Left renal cortex interstitium (tissue), 4 donors: Measurements from ENCODE around the gene DLGAP3. TPM values are rescaled to one million over a fixed set of nuclear protein-coding genes. Genes with fewer than 3 reads are reported as not detected.
A peak's percentile ranks its signal among the peaks of the same experiment; 100 is the strongest.

Experiments
- DNase-seq, 4 donors: peaks; one replicate each; pipeline ENCODE4 v3.0.0-alpha.2; 2013; ENCODE audit warnings: low read depth in 4 of 4, low spot score in 2 of 4, missing footprints in 1 of 4
- polyA plus RNA-seq, 4 donors: library from polyadenylated mRNA; unstranded; fragments of 120-200 nt; gene quantifications; one replicate each; pipeline ENCODE4 v1.2.1, GENCODE V29; 2013; ENCODE audit not compliant: insufficient read length in 4 of 4

DLGAP3 gene
- polyA plus RNA-seq, 4 donors = 1.7 to 2.9 (median 2.5) TPM

DNA sequence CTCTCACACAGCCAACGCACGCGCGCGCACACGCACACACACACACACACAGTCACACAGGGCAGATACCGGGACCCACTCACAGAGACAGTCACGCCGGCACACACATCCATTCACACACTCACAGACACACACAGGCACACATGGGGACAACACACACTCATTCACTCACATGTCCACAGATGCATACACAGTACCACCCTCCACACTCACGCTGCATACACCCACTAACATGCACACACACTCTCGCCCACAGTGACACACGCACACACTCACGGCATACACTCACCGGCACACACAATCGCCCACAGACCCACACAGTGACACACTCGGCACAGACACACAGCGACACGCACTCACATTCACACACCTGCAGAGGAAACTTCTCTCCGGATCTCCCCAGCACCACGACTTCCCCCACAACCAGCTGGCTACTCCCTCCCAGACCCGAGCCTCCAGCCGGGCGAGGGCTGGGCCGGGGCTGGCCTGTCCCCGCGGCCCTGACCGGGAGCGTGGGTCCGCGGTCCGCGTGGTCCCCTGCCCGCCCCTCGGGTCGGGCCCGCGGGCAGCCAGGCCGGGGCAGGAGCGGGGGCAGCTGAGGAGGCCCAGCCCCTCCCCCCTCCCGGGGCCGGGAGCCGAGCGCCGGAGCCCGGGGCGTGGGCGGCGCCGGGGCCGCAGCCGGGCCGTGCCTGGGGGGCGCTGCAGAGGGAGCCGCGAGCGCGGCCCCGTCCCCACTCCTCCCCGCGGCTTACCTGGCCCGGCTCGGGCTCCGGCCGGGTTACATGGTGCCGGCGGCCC lies 552 bp downstream of the DLGAP3 start:
- no peak for DNase-seq

DNA sequence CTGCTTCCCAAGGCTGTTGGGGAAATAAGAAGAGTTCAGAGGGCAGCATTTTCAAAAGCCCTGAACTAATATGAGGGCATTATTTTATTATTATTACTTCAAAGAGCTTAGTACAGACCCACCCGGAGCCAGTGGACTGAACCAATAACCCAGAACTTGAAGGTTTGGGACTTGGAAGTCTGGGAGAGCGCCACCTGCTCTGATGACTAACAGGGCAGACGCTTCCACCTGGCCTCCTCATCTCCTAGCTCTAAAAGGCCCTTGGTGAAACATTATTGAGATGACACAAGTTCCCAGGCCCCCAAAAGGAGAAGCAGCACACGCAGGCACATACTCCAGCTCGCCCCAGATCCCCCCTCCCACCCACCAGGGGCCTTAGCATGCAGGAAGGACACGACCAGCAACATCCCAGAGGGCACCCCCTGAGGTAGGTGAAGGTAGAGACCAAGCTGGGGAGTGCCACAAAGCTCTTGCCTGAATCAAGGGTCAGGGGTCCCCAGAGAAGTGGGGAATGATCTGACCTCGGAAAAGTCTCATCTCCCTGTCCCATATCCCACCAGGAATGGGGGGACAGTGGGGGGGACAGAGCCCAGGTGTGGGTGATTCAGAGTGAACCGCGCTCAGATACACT lies 1.3 kb downstream of the DLGAP3 start:
- no peak for DNase-seq

DNA sequence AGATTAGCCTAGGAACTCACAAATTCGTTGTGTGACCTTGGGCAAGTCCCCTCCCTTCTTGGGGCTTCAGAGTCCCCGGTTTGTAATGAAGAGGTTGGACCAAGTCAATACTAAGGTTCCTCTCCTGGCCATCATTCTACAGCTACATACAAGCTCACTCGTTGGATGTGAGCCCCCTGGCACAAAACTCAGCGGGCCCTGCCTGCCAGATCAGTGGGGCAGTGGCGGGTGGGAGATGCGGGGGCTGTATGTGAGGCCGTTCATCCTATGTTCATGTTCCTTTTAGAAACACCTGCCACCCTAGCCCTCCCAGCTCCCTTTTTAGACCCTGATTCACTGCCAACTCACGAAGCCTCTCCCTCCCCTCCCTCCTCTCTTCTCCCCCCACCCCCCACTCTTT lies 2.1 kb downstream of the DLGAP3 start:
- DNase-seq = no peak

- DNase-seq = no peak
These were observed 2.6 kb downstream of the DLGAP3 start for GRCh38 chr1:34926894-34927293.

DNA sequence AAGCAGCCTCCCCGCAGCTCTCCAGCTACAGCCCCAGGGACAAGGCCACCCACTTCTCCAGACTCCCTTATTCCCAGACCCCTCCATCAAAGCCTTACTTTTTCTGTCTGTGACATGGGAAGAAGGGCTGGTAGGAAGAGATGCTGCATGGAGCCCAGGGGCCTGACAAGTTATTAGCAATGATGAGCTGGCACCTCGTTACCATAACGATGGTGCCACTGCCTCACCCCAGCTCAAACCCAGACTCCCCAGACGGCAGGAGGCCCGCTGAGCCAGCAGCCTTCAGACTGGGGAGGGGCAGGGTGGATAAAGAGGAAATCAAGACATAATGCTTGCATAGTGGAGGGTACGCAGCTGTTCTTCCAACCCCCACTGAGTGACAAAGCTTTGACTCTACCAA lies 3.3 kb downstream of the DLGAP3 start:
- no peak for DNase-seq

GRCh38 chr1:34925730-34926129 lies 3.7 kb downstream of the DLGAP3 start:
- DNase-seq = no peak

DNA sequence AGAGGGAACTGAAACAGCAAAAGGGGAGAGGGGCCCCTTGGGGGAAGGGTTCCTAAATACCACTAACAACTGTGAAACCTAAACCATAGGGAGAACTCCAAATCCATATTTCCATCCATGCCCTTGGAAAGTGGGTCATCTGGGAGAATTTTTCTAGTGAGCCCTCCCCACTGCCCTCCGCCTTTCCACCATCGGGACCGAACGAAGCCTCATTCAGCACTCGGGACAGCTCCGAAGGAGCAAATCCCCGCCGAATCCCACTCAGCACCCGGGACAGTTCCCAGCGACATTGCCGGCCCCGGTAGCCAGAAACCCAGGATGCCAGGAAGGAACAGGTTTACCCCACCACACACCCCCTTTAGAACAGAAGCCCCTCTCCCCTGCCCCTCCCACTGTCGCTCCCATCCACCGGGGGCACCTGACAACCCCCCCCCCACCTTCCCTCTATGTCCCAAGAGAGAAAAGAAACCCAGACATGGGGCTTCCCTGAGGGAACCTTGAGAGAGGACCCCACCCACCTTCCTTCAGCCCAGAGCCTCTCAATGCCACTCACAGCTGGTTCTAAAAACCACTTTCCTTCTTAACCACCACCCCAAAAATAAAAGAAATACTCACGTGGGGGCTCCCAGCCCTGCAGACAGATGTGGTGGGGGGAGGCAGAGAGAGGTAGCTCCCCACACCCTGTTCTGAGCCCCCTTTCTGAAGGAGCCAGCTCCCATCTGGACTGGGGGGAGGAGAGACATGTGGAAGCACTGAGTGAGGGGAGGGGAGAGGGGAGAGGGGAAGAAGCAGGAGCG lies 4.5 kb downstream of the DLGAP3 start:
- peak; percentile 45 to 70 (median 48) for DNase-seq

DNA sequence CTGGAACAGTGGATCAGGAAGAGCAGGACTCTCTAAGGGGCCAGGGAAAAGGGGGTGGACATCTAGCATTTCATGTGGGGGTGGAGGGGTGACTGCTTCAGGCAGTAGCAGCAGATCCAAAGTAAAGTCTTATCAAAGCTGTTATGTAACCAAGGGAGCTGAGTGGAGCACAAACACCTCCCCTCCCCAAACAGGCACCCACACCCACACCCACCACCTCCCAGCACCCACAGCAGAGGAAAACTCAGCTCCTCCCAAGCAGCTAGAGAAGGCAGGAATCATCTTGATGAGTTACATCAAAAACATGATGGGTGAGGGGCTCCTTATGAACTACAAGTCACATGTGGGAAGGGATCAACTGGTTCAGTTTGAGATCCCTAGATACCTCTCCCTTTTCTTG lies 6.0 kb downstream of the DLGAP3 start:
- no peak for DNase-seq

DNA sequence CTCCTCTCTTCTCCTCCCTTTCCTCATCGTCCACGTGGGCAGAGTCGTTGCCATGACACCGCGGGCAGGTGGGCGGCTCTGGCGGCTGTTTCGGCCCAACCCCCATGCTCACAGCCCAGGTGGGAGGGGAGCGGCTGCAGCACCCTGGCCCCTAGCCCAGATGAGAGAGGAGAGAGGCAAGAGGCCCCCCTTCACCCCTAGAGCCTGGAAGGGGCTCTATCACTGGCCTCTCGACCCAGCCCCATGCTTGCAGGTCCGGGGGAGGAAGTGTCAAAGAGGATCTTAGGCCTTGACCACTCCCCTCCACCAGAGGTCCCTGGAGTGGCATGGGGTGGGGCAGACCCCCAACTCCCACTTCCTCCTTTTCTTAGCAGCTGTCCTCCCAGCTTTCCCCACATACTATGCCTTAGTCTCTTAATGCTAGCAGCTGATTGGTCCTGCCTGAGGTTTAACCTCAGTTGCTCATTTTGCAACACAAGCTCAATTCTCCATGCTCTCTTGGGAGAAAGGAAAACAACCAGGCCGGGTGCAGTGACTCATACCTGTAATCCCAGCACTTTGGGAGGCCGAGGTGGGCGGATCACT lies 10.4 kb downstream of the DLGAP3 start:
- no peak for DNase-seq

DNA sequence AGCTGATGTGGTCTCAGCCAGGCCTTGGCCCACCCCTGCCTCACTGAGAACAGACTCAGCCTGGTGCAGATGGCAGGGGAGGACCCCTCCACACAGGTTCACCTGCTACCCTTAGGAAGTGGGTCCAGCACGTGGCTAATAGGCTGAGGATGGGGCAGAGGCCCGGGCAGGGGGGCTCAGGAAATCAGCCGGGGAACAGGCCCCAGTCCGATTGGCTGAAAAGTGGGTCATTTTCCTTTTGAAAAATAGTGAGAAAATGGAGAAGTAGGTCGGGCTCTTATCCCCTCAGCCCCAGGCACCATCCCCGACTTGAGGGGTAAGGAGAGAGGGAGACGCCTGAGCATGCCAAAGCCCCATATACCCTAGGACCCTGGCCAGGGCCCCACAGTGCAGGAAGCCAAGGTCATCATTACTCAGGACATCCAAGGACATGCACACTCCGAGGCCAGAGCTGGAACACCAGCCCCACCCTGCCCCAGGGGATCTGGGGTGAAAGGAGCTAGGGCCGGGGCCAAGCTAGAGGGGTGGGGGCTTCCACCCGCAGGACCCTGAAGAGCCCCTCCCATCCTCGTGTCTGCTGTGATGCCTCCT lies 11.0 kb downstream of the DLGAP3 start:
- DNase-seq = no peak

- DNase-seq = no peak
These were observed 12.4 kb downstream of the DLGAP3 start for GRCh38 chr1:34917017-34917416.

DNA sequence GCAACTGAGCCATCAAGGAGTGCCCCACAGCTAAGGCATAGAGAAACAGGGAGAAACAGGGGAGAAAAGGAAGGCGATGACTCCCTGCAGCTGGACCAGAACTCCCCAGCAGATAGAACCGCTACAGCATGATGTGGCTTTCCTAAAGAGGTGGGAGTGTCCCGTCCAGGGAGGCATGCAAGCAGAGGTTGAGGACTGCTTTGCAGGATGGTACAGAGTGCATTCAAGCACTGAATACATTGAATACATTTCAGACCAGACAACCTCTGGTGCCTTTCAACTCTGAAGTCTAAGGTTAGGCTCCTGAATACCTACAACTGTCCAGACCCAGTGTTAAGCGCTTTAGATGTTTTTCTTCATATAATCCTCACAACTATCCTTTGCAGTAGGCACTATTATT lies 13.3 kb downstream of the DLGAP3 start:
- no peak for DNase-seq

DNA sequence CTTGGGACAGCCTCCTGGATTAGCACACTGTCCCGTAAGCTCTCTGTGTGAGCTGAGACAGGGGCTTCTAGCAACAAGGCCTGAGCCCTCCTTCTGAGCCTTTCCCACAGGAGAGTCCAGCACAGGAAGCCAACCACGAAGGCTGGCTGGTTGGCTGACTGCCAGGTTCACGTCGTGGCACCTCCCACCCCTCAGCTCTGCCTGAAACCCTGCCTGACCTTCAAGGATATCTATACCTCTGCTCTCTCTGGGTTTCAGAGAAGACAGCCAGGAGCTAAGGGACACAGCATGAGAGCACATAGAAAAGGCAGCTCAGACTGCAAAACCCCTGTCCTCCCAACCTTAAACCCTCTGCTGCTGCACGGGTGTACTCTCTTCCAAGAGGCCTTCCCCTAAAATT lies 13.9 kb downstream of the DLGAP3 start:
- no peak for DNase-seq

GRCh38 chr1:34914958-34915357 lies 14.5 kb downstream of the DLGAP3 start:
- no peak for DNase-seq

- DNase-seq = no peak
These were observed 18.0 kb downstream of the DLGAP3 start for GRCh38 chr1:34911465-34911864.

DNA sequence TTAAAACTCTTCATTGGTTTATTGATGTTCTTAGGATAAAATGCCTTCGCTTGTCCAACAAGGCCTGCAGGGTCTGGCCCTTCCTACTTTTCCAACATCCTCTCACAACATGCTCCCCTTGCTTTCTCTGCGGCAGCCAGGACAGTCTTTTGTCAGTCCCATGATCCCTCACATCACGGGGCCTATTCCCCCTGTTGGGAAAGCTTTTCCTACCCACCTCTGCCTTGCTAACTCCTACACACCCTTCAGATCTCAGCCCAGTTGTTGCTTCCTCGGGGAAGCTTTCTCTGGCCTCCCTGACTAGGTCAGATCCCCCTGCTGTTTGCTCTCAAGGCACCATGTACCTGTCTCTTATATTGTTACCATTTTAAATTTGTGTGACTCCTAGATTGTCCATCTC lies 19.0 kb downstream of the DLGAP3 start:
- DNase-seq = no peak

DNA sequence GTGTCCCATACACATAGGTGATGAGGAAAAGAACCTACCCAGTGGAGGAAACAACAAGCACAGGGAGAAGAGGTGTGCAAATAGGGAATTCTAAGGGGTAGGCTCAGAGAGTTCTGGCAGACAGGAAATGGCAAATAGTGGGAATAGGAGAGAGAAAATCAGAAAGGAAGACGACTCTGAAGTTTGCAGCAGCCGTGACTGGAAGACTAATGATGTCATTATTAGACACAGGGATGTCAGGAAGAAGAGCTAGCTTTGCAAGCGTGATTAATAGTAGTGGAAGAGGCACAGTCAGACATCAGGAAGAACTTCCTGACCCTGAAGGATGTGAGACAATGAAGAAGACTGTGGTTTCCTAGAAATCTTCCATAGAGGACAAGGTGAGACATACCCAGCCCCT lies 21.1 kb downstream of the DLGAP3 start:
- no peak for DNase-seq

DNA sequence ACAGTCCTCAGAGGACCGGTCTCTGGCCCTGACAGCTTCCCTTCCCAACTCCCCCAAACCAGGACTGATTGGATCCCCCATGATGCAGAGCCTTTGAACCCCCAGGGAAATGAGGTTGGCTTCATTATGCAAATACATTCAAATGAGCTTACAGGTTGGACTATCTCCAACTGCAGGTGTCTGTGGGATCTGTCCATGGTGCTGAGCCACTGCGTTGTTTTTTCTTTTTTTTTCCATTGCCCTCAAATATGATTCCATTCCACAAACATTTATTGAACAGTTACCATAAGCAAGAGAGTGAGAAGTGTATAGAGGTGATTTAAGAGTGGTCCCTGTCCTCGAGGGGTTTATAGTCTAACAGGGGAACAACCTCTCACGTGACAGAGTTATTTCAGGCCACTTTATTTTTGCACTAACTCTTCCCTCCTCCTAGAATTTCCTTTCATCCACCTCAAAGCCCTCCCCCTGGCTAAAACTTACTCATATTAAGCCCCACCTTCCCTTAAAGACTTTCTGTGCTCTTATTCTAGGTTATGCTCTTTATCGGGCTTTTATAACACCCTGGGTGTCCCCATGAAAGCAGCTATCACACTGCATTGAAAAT lies 21.9 kb downstream of the DLGAP3 start:
- no peak for DNase-seq

GRCh38 chr1:34906756-34907155 lies 22.7 kb downstream of the DLGAP3 start:
- DNase-seq = no peak

DNA sequence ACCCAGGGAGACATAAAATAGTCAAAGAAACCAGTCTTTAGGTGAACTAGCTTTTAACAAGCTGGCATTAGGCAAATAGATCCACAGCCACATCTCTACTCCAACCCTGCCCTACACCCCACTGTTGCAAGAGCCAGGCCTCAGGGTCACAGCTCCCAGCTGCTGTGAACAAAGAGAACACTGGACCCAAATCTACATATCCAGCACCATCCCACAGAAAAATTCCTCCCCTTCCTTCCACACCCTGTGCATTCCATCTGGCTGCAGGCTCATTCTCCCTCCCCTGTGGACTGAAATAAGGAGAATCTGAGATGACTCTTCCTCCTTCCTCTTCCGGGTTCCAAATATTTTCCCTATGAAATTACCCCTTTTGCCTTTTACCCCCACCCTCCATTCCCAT lies 23.2 kb downstream of the DLGAP3 start:
- no peak for DNase-seq

DNA sequence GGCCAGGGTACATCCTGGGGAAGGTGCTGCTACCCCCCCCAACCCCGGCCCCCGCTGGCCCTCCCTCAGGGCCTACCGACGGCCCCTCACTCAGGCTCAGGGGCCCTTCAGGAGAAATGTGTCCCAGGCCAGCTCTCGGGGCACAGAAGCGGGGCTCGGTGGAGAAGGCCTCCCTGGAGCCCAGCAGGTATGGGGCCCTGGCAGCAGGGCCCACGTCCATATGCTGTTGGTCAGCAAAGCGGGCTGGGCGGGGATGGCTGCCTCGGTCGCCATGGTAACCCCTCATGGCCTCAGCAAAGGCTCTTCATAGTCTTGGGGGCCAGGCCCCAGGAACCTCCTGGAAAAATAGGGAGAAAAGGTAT lies 24.4 kb downstream of the DLGAP3 start:
- no peak for DNase-seq
